ENCODE results near the gene NUP42.

- TF ChIP-seq CTCF (optimal IDR thresholded peaks at IDR 0.05 in 1 of 3, IDR thresholded peaks at IDR 0.05 in 1 of 3, conservative IDR thresholded peaks at IDR 0.05 in 1 of 3; ENCODE audit: extremely low read depth in 1 of 3, insufficient read depth in 2 of 3, low read length in 3 of 3) (no peak), EZH2 (IDR thresholded peaks at IDR 0.05; ENCODE audit: low read length) (no peak)
Observed at GRCh38 chr7:23207021-23207420, 25.2 kb downstream of the NUP42 start.

Measured in keratinocyte (primary cell).